Liver (tissue), 9 donors: ENCODE results near the gene ARRDC5. TPM values are rescaled to one million over a fixed set of nuclear protein-coding genes. Genes with fewer than 3 reads are reported as not detected.
"Not testable (repeated sequence)": the region's sequence is repeated elsewhere in the genome, so short reads cannot be mapped to it uniquely, and the experiment has no call there.

Source experiments
- DNase-seq: peaks from one replicate; pipeline ENCODE4 v3.0.0-alpha.2; 2017; ENCODE audit warnings: low spot score
- H3K27ac ChIP-seq, 2 donors: one replicate each; pipeline ENCODE4 v1.7.0; 2013; ENCODE audit warnings: inconsistent platforms in 2 of 2, low read length in 2 of 2, control low read depth in 1 of 2, low read depth in 1 of 2, mild to moderate bottlenecking in 1 of 2
- H3K27me3 ChIP-seq, 4 donors: one replicate each; pipeline versions ENCODE4 v1.6.1 to v1.7.0; 2013; ENCODE audit warnings: low read length in 3 of 4, inconsistent platforms in 1 of 4, mild to moderate bottlenecking in 1 of 4, moderate library complexity in 1 of 4; ENCODE audit not compliant: control insufficient read depth in 4 of 4, insufficient read depth in 4 of 4
- H3K36me3 ChIP-seq, 4 donors: one replicate each; pipeline versions ENCODE4 v1.6.1 to v1.7.0; 2013; ENCODE audit warnings: low read length in 3 of 4, mild to moderate bottlenecking in 3 of 4, low read depth in 1 of 4, moderate library complexity in 1 of 4; ENCODE audit not compliant: control insufficient read depth in 4 of 4, insufficient read depth in 3 of 4
- H3K4me1 ChIP-seq, 4 donors: one replicate each; pipeline versions ENCODE4 v1.6.1 to v1.7.0; 2013; ENCODE audit warnings: low read length in 3 of 4, mild to moderate bottlenecking in 3 of 4, moderate library complexity in 1 of 4; ENCODE audit not compliant: control insufficient read depth in 4 of 4, insufficient read depth in 4 of 4
- H3K4me3 ChIP-seq, 3 donors: one replicate each; pipeline versions ENCODE4 v1.6.1 to v1.7.0; 2013; ENCODE audit warnings: low read length in 3 of 3, control low read depth in 1 of 3, low read depth in 1 of 3, mild to moderate bottlenecking in 1 of 3
- H3K9ac ChIP-seq, 2 donors: one replicate each; pipeline ENCODE4 v1.7.0; 2013; ENCODE audit warnings: low read length in 2 of 2, mild to moderate bottlenecking in 2 of 2, moderate library complexity in 2 of 2, control low read depth in 1 of 2, low read depth in 1 of 2
- H3K9me3 ChIP-seq, 4 donors: one replicate each; pipeline versions ENCODE4 v1.6.1 to v1.7.0; 2013; ENCODE audit warnings: low read length in 3 of 4; ENCODE audit not compliant: control insufficient read depth in 4 of 4
- ATF3 ChIP-seq: IDR thresholded peaks from 2 replicates; pipeline ENCODE4 v1.6.1; 2016; ENCODE audit warnings: antibody characterized with exemption
- CTCF ChIP-seq: fragments of 150-350 bp; IDR thresholded peaks from 2 replicates; pipeline ENCODE4 v1.5.1; 2017; ENCODE audit warnings: improper control_type of control experiment, low read depth, low read length; ENCODE audit not compliant: missing input control
- EGR1 ChIP-seq, 2 donors: IDR thresholded peaks; 2 replicates each; pipeline ENCODE4 v1.6.1; 2016 to 2018; ENCODE audit warnings: antibody characterized with exemption in 2 of 2, low read depth in 2 of 2
- FOXA1 ChIP-seq: IDR thresholded peaks from 2 replicates; pipeline ENCODE4 v1.6.1; 2016; ENCODE audit warnings: antibody characterized with exemption
- FOXA2 ChIP-seq: IDR thresholded peaks from 2 replicates; pipeline ENCODE4 v1.6.1; 2016; ENCODE audit warnings: antibody characterized with exemption
- GABPA ChIP-seq, 2 donors: IDR thresholded peaks in 1 of 2; conservative IDR thresholded peaks in 1 of 2; 2 replicates each; pipeline ENCODE4 v1.6.1; 2016; ENCODE audit warnings: antibody characterized with exemption in 2 of 2, mild to moderate bottlenecking in 1 of 2, moderate library complexity in 1 of 2
- HNF4A ChIP-seq, 2 donors: conservative IDR thresholded peaks; 2 replicates each; pipeline ENCODE4 v1.6.1; 2016; ENCODE audit warnings: antibody characterized with exemption in 2 of 2, mild to moderate bottlenecking in 2 of 2
- HNF4G ChIP-seq: IDR thresholded peaks from 2 replicates; pipeline ENCODE4 v1.6.1; 2016; ENCODE audit warnings: antibody characterized with exemption
- JUND ChIP-seq, 2 donors: IDR thresholded peaks; 2 replicates each; pipeline ENCODE4 v1.6.1; 2016; ENCODE audit warnings: antibody characterized with exemption in 2 of 2
- NR2F2 ChIP-seq: IDR thresholded peaks from 2 replicates; pipeline ENCODE4 v1.6.1; 2016; ENCODE audit warnings: antibody characterized with exemption
- RAD21 ChIP-seq, 2 donors: IDR thresholded peaks; 2 replicates each; pipeline ENCODE4 v1.6.1; 2016; ENCODE audit warnings: antibody characterized with exemption in 2 of 2, mild to moderate bottlenecking in 2 of 2
- REST ChIP-seq: IDR thresholded peaks from 2 replicates; pipeline ENCODE4 v1.6.1; 2016; ENCODE audit warnings: antibody characterized with exemption, mild to moderate bottlenecking
- RXRA ChIP-seq, 2 donors: IDR thresholded peaks; 2 replicates each; pipeline ENCODE4 v1.6.1; 2017 to 2018; ENCODE audit warnings: antibody characterized with exemption in 2 of 2, mild to moderate bottlenecking in 1 of 2
- SP1 ChIP-seq: IDR thresholded peaks from 2 replicates; pipeline ENCODE4 v1.6.1; 2018; ENCODE audit warnings: antibody characterized with exemption, mild to moderate bottlenecking
- TAF1 ChIP-seq: conservative IDR thresholded peaks from 2 replicates; pipeline ENCODE4 v1.6.1; 2016; ENCODE audit warnings: antibody characterized with exemption, mild to moderate bottlenecking
- YY1 ChIP-seq: IDR thresholded peaks from 2 replicates; pipeline ENCODE4 v1.6.1; 2016; ENCODE audit warnings: antibody characterized with exemption, mild to moderate bottlenecking
- ZBTB33 ChIP-seq: IDR thresholded peaks from 2 replicates; pipeline ENCODE4 v1.6.1; 2016; ENCODE audit warnings: antibody characterized with exemption
- WGBS: extraction: QIAGEN DNeasy Blood & Tissue Kit; methylation state at CpG from one replicate; pipeline ENCODE4 v1.1.7; 2013; 5-methylcytosine and 5-hydroxymethylcytosine counted together
- polyA plus RNA-seq, 2 donors: library from polyadenylated mRNA; stranded (reverse) in 1 of 2; unstranded in 1 of 2; fragments of 200-250 nt in 1 of 2; fragments of >200 nt in 1 of 2; fragmentation: Nextera tagmentation in 1 of 2; extraction: Ambion mirVana in 1 of 2; gene quantifications; one replicate each; pipeline versions ENCODE4 v1.2.1 to v1.2.3, GENCODE V29; 2013 to 2015
- total RNA-seq, 2 donors: library from RNA; depleted of rRNA; stranded (reverse); fragments of >200 nt; gene quantifications; one replicate each; pipeline ENCODE4 v1.2.3, GENCODE V29; 2014
- donor health status: healthy.
- donor health status: healthy.
- donor health status: healthy.
- donor health status: healthy.
- donor health status: healthy.

Gene ARRDC5
- total and polyA plus RNA-seq, 4 donors: 0.05 to 0.25 TPM; not detected in 2

- H3K36me3 ChIP-seq, H3K4me3 ChIP-seq, H3K27me3 ChIP-seq, H3K4me1 ChIP-seq, H3K27ac ChIP-seq, H3K9me3 ChIP-seq, H3K9ac ChIP-seq, DNase-seq: not testable (repeated sequence)
- WGBS: 92% methylated on average over 11 of the region's 11 CpGs
These were observed 9.7 kb downstream of the ARRDC5 start for GRCh38 chr19:4892962-4893361.

GRCh38 chr19:4891066-4891465, 11.6 kb downstream of the ARRDC5 start:
- Histone ChIP-seq H3K4me1 (peaks cover 0 to 3% (median 0%) of the 10 kb centered on the region in 4 donors), H3K9me3 (no peaks in the 10 kb centered on the region), H3K36me3 (no peaks in the 10 kb centered on the region), H3K9ac (no peak overlapping the region), H3K4me3 (no peak overlapping the region), H3K27ac (no peak overlapping the region), H3K27me3 (no peaks in the 10 kb centered on the region)
- WGBS: 88% methylated on average over 22 of the region's 22 CpGs
- TF ChIP-seq HNF4A (conservative IDR thresholded peaks at IDR 0.05) (no peak), SP1 (no peak), REST (no peak), YY1 (no peak), TAF1 (no peak), JUND (IDR thresholded peaks at IDR 0.05) (no peak), GABPA (IDR thresholded peaks at IDR 0.05 in 1 of 2, conservative IDR thresholded peaks at IDR 0.05 in 1 of 2) (no peak), NR2F2 (no peak), ATF3 (no peak), ZBTB33 (no peak), EGR1 (IDR thresholded peaks at IDR 0.05; ENCODE audit: low read depth in 2 of 2) (no peak), FOXA1 (no peak)
- DNase-seq: no peak

GRCh38 chr19:4889034-4889815, 13.5 kb downstream of the ARRDC5 start:
- Histone ChIP-seq H3K9me3 (no peaks in the 10 kb centered on the region), H3K36me3 (no peaks in the 10 kb centered on the region), H3K9ac (no peak overlapping the region), H3K27ac (no peak overlapping the region), H3K4me1 (no peaks in the 10 kb centered on the region), H3K4me3 (no peak overlapping the region), H3K27me3 (no peaks in the 10 kb centered on the region)
- no peak for DNase-seq
- WGBS: 86% methylated on average over 14 of the region's 14 CpGs
- TF ChIP-seq HNF4G (no peak), RXRA (IDR thresholded peaks at IDR 0.05) (no peak), RAD21 (IDR thresholded peaks at IDR 0.05) (no peak), FOXA2 (no peak), ATF3 (no peak), FOXA1 (no peak), CTCF (no peak)
